HepG2 (cell line): ENCODE measurements around the gene RNPEPL1. TPM values are rescaled to one million over a fixed set of nuclear protein-coding genes. Genes with fewer than 3 reads are reported as not detected.

Source experiments
- CC2D1A ChIP-seq: sonication (generic); formaldehyde crosslinking; IDR thresholded peaks from 2 replicates; pipeline ENCODE4 v1.8.1; 2023; ENCODE audit warnings: mild to moderate bottlenecking, missing genetic modification reagents
- ELF1 ChIP-seq: sonication (generic); formaldehyde crosslinking; IDR thresholded peaks from 2 replicates; pipeline ENCODE4 v1.4.0; 2020; ENCODE audit warnings: missing genetic modification reagents
- FOXP1 ChIP-seq, 2 experiments: fragments of 450-650 bp in 1 of 2; IDR thresholded peaks; 2 replicates each; pipeline ENCODE4 v1.6.1; 2017 to 2018; ENCODE audit warnings: antibody characterized with exemption in 1 of 2
- ISL2 ChIP-seq: sonication (generic); formaldehyde crosslinking; IDR thresholded peaks from 2 replicates; pipeline ENCODE4 v1.5.0; 2020; ENCODE audit warnings: missing genetic modification reagents
- KDM5B ChIP-seq: sonication (generic); formaldehyde crosslinking; IDR thresholded peaks from 2 replicates; pipeline ENCODE4 v1.4.0; 2020; ENCODE audit warnings: missing genetic modification reagents, mild to moderate bottlenecking, borderline replicate concordance
- KLF11 ChIP-seq: IDR thresholded peaks from 2 replicates; pipeline ENCODE4 v1.6.1; 2016; ENCODE audit warnings: missing compliant biosample characterization
- NFYC ChIP-seq: IDR thresholded peaks from 2 replicates; pipeline ENCODE4 v1.6.1; 2016; ENCODE audit warnings: missing genetic modification reagents, missing compliant biosample characterization
- POGZ ChIP-seq: sonication (generic); formaldehyde crosslinking; IDR thresholded peaks from 2 replicates; pipeline ENCODE4 v1.4.0; 2020; ENCODE audit warnings: mild to moderate bottlenecking, missing genetic modification reagents
- POLR2AphosphoS5 ChIP-seq: IDR thresholded peaks from 2 replicates; pipeline ENCODE4 v1.6.1; 2012; ENCODE audit warnings: low read depth, low read length
- ZFP82 ChIP-seq: sonication (generic); formaldehyde crosslinking; IDR thresholded peaks from 2 replicates; pipeline ENCODE4 v1.5.1; 2020; ENCODE audit warnings: mild to moderate bottlenecking, missing genetic modification reagents, borderline replicate concordance
- ZNF629 ChIP-seq: sonication (generic); formaldehyde crosslinking; conservative IDR thresholded peaks from 2 replicates; pipeline ENCODE4 v1.5.0; 2020; ENCODE audit warnings: missing genetic modification reagents
- ZNF709 ChIP-seq: sonication (generic); formaldehyde crosslinking; IDR thresholded peaks from 2 replicates; pipeline ENCODE4 v1.5.0; 2020; ENCODE audit warnings: mild to moderate bottlenecking, missing genetic modification reagents
- ZNF883 ChIP-seq: sonication (generic); formaldehyde crosslinking; IDR thresholded peaks from 2 replicates; pipeline ENCODE4 v1.5.1; 2020; ENCODE audit warnings: mild to moderate bottlenecking, missing genetic modification reagents; ENCODE audit errors: not compliant biosample characterization
- polyA plus RNA-seq, 8 experiments: library from polyadenylated mRNA; depleted of rRNA in 3 of 8; stranded (reverse) in 7 of 8; unstranded in 1 of 8; fragments of >200 nt; fragmentation: Illumina TruSeq in 4 of 8; extraction: Trizol in 4 of 8; gene quantifications; 2 replicates each; pipeline versions ENCODE4 v1.2.1 to v1.2.3, GENCODE V29; 2011 to 2016; ENCODE audit warnings: low read depth in 4 of 8, missing spikeins in 1 of 8, mixed read lengths in 1 of 8; ENCODE audit not compliant: insufficient read depth in 1 of 8
- total RNA-seq, 5 experiments: library from RNA; depleted of rRNA; stranded (reverse); fragments of >200 nt; fragmentation: Illumina TruSeq; extraction: Trizol; gene quantifications; 2 replicates each; pipeline ENCODE4 v1.2.3, GENCODE V29; 2016; ENCODE audit warnings: low read depth in 1 of 5
- TF ChIP-seq, protein P1 (sequence below): sonication (generic); formaldehyde crosslinking; conservative IDR thresholded peaks from 2 replicates; pipeline ENCODE4 v1.5.0; 2020; ENCODE audit warnings: missing genetic modification reagents
- TF ChIP-seq, protein P2 (sequence below): IDR thresholded peaks from 2 replicates; pipeline ENCODE4 v1.6.1; 2016; ENCODE audit warnings: low read depth, control low read depth
- TF ChIP-seq, protein P3 (sequence below): sonication (generic); formaldehyde crosslinking; IDR thresholded peaks from 2 replicates; pipeline ENCODE4 v1.4.0; 2020; ENCODE audit warnings: missing genetic modification reagents
- TF ChIP-seq, protein P4 (sequence below): sonication (generic); formaldehyde crosslinking; IDR thresholded peaks from 2 replicates; pipeline ENCODE4 v1.4.0; 2020; ENCODE audit warnings: missing genetic modification reagents

RNPEPL1 gene
- total and polyA plus RNA-seq, 2 of the 13 experiments (the other 11 are each of a cell fraction or from before 2014, with no cell fraction given): 13.0 to 18.0 TPM

DNA sequence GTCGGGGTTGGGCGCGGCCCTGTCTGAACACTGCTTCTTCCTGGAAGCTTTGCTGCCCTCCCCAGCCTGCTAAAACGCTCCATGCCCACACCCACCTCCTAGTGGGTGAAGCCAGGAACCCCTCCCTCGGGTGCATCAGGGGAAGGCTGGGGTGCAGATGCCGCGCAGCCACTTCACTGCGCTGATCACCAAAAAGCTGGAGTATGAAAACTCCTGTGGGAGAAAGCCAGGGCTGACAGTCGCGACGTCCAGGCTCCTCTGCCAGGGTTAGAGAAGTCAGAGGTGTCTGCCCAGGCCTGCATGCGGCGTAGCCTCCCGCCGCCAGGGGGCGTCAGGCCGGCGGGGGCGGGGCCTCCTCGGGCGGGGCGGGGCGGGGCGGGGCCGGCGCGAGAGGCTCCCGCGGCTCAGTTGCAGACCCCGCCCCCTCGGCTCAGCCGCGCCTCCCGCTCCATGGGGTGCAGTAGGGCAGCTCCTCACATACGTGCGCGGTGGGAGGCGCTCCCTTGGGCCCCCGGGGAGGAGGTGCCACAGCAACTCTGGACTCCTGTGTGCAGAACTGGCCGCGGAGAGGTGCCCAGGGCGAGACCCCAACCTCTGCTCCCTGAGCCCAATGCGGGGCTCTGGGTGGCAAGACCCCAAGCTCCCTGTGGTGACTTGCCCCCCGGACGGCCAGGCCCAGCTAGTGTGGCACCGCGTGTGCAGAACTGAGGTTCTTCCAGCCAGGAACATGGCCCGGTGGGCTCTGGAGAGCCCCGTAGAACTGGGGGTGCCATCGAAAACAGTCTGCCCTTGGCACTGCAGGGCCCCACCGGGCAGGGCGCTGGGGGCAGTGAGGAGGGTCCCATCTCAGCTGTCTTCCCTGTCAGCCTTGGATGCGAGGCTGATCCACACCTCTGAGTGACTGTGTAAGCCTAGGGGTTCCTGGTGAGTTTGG is 1.8 kb upstream of the RNPEPL1 start (continued):
- TF ChIP-seq, protein P1, sequence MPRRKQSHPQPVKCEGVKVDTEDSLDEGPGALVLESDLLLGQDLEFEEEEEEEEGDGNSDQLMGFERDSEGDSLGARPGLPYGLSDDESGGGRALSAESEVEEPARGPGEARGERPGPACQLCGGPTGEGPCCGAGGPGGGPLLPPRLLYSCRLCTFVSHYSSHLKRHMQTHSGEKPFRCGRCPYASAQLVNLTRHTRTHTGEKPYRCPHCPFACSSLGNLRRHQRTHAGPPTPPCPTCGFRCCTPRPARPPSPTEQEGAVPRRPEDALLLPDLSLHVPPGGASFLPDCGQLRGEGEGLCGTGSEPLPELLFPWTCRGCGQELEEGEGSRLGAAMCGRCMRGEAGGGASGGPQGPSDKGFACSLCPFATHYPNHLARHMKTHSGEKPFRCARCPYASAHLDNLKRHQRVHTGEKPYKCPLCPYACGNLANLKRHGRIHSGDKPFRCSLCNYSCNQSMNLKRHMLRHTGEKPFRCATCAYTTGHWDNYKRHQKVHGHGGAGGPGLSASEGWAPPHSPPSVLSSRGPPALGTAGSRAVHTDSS: 0 out of 2 replicates have a peak, but pooled peaks have one; percentile 30
- TF ChIP-seq ELF1 (CRISPR knock-in tag): no peak
- no peak for TF ChIP-seq CC2D1A (CRISPR knock-in tag)
- TF ChIP-seq, protein P2, sequence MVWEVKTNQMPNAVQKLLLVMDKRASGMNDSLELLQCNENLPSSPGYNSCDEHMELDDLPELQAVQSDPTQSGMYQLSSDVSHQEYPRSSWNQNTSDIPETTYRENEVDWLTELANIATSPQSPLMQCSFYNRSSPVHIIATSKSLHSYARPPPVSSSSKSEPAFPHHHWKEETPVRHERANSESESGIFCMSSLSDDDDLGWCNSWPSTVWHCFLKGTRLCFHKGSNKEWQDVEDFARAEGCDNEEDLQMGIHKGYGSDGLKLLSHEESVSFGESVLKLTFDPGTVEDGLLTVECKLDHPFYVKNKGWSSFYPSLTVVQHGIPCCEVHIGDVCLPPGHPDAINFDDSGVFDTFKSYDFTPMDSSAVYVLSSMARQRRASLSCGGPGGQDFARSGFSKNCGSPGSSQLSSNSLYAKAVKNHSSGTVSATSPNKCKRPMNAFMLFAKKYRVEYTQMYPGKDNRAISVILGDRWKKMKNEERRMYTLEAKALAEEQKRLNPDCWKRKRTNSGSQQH: peak; percentile 83
- TF ChIP-seq POLR2AphosphoS5: peak; percentile 95
- TF ChIP-seq KLF11 (CRISPR knock-in tag): no peak; the same call in 1 of the 2 replicates
- peak; percentile 39; the same call in 1 of the 2 replicates for TF ChIP-seq POGZ (CRISPR knock-in tag)
- peak; percentile 42 for TF ChIP-seq ZNF883
- peak; percentile 57 for TF ChIP-seq ISL2 (CRISPR knock-in tag)
- TF ChIP-seq FOXP1 (IDR thresholded peaks at IDR 0.05): no peak
- TF ChIP-seq FOXP1 (CRISPR knock-in tag; IDR thresholded peaks at IDR 0.05): 0 out of 2 replicates have a peak, but pooled peaks have one; percentile 29
- TF ChIP-seq ZNF709 (CRISPR knock-in tag): no peak; the same call in 1 of the 2 replicates
- TF ChIP-seq, protein P3, sequence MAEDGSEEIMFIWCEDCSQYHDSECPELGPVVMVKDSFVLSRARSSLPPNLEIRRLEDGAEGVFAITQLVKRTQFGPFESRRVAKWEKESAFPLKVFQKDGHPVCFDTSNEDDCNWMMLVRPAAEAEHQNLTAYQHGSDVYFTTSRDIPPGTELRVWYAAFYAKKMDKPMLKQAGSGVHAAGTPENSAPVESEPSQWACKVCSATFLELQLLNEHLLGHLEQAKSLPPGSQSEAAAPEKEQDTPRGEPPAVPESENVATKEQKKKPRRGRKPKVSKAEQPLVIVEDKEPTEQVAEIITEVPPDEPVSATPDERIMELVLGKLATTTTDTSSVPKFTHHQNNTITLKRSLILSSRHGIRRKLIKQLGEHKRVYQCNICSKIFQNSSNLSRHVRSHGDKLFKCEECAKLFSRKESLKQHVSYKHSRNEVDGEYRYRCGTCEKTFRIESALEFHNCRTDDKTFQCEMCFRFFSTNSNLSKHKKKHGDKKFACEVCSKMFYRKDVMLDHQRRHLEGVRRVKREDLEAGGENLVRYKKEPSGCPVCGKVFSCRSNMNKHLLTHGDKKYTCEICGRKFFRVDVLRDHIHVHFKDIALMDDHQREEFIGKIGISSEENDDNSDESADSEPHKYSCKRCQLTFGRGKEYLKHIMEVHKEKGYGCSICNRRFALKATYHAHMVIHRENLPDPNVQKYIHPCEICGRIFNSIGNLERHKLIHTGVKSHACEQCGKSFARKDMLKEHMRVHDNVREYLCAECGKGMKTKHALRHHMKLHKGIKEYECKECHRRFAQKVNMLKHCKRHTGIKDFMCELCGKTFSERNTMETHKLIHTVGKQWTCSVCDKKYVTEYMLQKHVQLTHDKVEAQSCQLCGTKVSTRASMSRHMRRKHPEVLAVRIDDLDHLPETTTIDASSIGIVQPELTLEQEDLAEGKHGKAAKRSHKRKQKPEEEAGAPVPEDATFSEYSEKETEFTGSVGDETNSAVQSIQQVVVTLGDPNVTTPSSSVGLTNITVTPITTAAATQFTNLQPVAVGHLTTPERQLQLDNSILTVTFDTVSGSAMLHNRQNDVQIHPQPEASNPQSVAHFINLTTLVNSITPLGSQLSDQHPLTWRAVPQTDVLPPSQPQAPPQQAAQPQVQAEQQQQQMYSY (CRISPR knock-in tag): no peak
- no peak for TF ChIP-seq NFYC (CRISPR knock-in tag)
- peak; percentile 46; the same call in 1 of the 2 replicates for TF ChIP-seq KDM5B (CRISPR knock-in tag)
- TF ChIP-seq, protein P4, sequence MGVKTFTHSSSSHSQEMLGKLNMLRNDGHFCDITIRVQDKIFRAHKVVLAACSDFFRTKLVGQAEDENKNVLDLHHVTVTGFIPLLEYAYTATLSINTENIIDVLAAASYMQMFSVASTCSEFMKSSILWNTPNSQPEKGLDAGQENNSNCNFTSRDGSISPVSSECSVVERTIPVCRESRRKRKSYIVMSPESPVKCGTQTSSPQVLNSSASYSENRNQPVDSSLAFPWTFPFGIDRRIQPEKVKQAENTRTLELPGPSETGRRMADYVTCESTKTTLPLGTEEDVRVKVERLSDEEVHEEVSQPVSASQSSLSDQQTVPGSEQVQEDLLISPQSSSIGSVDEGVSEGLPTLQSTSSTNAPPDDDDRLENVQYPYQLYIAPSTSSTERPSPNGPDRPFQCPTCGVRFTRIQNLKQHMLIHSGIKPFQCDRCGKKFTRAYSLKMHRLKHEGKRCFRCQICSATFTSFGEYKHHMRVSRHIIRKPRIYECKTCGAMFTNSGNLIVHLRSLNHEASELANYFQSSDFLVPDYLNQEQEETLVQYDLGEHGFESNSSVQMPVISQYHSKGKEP (CRISPR knock-in tag): no peak
- 0 out of 2 replicates have a peak, but pooled peaks have one; percentile 4 for TF ChIP-seq ZNF629 (CRISPR knock-in tag)
- TF ChIP-seq ZFP82 (CRISPR knock-in tag): no peak
